Astrocyte of the spinal cord (primary cell): ENCODE results near the gene DCUN1D4.

ENCODE experiments used
- DNase-seq: peaks from one replicate; pipeline ENCODE4 v3.0.0; 2011; ENCODE audit warnings: low read depth, low spot score
- H3K4me3 ChIP-seq: 2 replicates; pipeline ENCODE4 v1.5.1; 2011; ENCODE audit warnings: low read depth, mild to moderate bottlenecking, low read length, moderate library complexity
- in situ Hi-C: cut with HindIII; loops from 2 replicates; pipeline ENCODE4 v1.10.0; 2017; ENCODE audit warnings: low sequenced_read_pairs
- TF ChIP-seq, protein P1 (sequence below): IDR thresholded peaks from 2 replicates; pipeline ENCODE4 v1.5.1; 2012; ENCODE audit warnings: low read depth, mild to moderate bottlenecking, low read length, inconsistent platforms

The DCUN1D4 gene

DNA sequence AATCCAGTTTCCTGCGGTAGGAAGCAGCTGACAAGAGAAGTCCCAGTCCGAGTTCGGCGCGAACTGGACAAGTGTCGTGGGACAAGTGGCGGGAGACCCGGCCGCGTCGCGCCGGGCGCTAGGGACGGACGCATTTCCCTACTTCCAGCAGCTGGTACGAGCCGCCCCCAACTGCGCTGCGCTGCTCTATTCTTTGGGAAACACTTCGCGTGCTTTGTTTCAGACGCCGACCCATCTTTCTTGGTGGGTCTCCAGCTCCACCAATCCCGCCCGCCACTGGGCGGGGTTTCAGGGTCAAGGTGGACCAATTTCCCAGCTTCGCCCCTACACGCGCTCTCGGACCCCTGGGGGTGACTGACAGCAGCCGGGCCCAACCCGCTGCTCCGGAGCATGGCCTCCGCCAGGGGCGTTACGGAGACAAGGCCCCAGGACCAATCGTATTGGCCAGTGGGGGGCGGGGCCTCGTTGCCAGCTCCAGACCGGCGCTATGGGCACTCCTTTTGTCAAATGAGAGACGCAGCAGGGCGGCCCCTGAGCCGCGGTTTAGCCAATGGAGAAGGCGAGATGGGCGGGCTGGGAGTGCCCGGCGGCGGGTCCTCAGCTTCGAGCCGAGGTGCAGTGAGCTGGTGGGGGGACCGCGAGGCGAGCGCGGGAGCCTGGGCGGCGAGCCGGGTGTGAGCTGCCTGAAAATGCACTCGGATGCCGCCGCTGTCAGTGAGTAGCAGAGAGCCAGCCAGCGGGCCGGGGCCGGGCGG lies at the start of gene DCUN1D4:
DCUN1D4 (plus strand) TSS at position 600 of the 755 bp plus-strand sequence; CDS start at position 690, 90 bp downstream.
- in situ Hi-C loops, result no loop called here
- TF ChIP-seq, protein P1, sequence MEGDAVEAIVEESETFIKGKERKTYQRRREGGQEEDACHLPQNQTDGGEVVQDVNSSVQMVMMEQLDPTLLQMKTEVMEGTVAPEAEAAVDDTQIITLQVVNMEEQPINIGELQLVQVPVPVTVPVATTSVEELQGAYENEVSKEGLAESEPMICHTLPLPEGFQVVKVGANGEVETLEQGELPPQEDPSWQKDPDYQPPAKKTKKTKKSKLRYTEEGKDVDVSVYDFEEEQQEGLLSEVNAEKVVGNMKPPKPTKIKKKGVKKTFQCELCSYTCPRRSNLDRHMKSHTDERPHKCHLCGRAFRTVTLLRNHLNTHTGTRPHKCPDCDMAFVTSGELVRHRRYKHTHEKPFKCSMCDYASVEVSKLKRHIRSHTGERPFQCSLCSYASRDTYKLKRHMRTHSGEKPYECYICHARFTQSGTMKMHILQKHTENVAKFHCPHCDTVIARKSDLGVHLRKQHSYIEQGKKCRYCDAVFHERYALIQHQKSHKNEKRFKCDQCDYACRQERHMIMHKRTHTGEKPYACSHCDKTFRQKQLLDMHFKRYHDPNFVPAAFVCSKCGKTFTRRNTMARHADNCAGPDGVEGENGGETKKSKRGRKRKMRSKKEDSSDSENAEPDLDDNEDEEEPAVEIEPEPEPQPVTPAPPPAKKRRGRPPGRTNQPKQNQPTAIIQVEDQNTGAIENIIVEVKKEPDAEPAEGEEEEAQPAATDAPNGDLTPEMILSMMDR, result peak; percentile 39
- DNase-seq, result peak; percentile 100
- peak within 1 kb of the TSS; percentile 85 for H3K4me3 ChIP-seq

DNA sequence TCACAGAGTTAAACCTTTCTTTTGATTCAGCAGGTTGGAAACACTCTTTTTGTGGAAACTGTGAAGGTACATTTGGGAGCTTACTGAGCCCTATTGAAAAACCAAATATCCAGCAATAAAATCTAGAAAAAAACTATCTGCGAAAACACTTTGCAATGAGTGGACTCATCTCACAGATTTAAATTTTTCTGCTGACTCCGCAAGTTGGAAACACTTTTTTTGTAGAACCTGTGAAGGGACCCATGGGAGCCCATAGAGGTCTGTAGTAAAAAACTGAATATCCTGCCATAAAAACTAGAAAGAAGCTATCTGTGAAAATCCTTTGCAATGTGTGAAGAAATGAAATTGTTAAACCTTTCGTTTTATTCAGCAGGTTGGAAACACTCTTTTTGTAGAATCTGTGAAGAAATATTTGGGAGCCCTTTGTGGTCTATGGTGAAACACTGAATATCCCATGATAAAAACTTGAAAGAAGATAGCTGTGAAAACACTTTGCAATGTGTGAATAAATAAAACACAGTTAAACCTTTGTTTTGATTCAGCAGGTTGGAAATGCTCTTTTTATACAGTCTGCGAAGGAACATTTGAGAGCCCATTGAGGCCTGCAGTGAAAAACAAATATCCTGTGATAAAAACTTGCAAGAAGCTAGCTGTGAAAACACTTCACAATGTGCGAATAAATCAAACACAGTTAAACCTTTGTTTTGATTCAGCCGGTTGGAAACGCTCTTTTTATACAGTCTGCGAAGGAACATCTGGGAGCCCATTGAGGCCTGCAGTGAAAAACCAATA lies 22.3 kb upstream of the DCUN1D4 start:
- no peak overlapping the region for H3K4me3 ChIP-seq
- no peak for DNase-seq
- TF ChIP-seq, protein P1, result no peak
- in situ Hi-C loops, result no loop called here

DNA sequence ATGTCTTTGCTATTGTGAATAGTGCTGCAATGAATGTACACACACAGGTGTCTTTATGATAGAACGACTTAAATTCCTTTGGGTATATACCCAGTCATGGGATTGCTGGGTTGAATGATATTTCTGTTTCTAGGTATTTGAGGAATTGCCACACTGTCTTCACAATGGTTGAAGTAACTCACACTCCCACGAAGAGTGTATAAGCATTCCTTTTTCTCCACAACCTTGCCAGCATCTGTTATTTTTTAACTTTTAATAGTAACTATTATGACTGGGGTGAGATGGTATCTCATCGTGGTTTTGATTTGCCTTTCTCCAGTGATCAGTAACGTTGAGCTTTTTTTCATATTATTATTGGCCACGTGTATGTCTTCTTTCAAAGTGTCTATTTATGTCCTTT lies 17.6 kb upstream of the DCUN1D4 start:
- no peak for DNase-seq
- H3K4me3 ChIP-seq, result no peak overlapping the region
- in situ Hi-C loops, result no loop called here
- TF ChIP-seq, protein P1, result no peak

DNA sequence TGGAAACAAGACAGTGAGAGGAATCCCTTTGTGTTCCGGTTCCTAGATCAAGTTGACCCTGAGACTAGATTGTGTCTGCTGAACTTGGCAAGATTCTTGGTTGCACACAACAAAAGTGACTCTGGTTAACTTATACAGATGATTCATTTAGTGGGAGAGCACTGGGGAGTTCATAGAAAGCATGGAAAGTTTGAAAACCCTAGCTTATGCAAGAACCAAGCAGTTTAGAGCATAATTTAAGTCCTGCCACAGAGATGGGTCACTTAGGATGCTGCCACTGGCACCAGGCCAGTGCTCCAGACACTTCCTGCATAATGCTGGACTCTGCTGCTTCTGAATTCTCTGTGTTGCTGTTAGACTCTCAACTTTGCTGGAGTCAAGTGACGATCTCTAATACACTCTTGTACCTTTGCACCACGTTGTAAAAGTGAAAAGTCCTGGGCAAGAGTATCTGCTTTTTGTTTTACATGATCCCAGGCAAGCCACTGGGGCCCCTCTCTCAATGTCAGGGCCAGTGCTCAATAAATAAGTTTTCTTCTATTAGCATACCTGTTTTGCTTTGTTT lies 12.7 kb upstream of the DCUN1D4 start:
- in situ Hi-C loops, result no loop called here
- DNase-seq, result no peak
- no peak overlapping the region for H3K4me3 ChIP-seq
- TF ChIP-seq, protein P1, result no peak

DNA sequence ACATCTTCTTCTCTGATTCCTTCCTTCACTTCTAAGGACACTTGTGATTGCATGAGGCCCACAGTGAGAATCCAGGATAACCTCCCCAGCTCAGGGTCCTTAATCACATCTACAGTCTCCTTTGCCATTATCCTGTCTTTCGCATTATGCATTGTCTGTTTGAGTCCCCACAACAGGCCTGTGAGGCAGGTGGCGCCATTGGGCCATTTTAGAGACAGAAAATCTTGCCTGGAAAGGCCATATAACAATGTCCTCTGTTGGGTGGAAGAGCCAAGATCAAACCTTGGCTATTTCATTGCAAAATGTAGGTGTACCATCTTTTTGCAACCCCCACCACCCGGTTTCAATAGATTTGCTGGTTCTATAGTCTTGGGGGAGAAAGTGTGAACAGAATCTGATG lies 11.8 kb upstream of the DCUN1D4 start:
- in situ Hi-C loops, result no loop called here
- peak; percentile 53 for DNase-seq
- no peak overlapping the region for H3K4me3 ChIP-seq
- TF ChIP-seq, protein P1, result peak; percentile 82

DNA sequence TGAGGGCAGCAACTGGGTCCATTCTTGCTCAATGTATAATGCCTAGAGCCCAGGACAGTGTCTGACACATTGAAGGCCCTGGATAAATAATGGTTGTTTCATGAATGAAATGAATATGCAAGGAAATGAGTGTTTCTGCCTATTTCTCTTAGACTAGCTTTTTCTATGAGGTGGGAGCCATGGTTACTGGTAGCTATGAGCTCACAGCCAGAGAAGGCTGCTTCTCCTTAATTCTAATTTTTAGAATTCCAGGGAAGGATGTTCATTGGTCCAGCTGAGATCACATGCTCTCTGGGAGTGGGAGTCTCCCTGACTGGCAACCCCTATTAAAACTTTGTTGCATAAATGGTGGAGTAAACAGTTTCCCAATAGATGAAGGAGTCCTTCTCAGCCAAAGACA lies 9.7 kb upstream of the DCUN1D4 start:
- TF ChIP-seq, protein P1, result no peak
- no peak for DNase-seq
- in situ Hi-C loops, result no loop called here
- no peak overlapping the region for H3K4me3 ChIP-seq
